Measurements from ENCODE around the gene ABHD16A.

Gene ABHD16A

DNA sequence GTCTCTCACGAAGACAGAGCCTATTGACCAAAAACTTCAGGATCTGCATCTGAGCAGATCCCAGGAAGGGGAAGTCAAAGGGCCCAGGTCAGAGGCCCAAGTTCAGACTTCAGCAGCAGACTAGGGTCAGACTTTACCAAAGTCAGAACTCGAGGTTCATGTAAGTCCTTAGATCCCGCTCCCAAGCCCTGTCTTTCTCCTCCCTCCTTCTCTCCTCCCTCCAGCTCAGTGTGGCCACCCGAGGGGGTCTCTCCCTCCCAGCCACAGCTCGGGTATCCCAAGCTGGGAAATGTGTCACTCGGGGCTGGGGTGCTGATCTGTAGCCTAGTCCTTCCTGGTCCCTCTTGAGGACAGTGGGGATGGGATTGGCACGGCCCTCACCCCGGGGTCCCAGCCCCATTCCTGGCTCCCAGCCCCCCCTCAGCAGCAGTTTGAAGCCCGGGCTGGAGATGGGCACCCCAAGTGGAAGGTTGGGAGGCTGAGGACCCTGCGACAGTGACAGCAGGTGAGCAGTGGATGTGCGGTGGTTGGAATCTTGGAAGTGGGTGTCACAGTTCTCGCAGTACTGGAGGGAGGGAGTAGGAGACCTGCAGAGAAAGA is 40.9 kb downstream of the ABHD16A start:
- no peak for DNase-seq (ENCODE audit: low spot score)

GRCh38 chr6:31661262-31662123 is 41.6 kb downstream of the ABHD16A start:
- no peak for DNase-seq (ENCODE audit: low spot score)

DNA sequence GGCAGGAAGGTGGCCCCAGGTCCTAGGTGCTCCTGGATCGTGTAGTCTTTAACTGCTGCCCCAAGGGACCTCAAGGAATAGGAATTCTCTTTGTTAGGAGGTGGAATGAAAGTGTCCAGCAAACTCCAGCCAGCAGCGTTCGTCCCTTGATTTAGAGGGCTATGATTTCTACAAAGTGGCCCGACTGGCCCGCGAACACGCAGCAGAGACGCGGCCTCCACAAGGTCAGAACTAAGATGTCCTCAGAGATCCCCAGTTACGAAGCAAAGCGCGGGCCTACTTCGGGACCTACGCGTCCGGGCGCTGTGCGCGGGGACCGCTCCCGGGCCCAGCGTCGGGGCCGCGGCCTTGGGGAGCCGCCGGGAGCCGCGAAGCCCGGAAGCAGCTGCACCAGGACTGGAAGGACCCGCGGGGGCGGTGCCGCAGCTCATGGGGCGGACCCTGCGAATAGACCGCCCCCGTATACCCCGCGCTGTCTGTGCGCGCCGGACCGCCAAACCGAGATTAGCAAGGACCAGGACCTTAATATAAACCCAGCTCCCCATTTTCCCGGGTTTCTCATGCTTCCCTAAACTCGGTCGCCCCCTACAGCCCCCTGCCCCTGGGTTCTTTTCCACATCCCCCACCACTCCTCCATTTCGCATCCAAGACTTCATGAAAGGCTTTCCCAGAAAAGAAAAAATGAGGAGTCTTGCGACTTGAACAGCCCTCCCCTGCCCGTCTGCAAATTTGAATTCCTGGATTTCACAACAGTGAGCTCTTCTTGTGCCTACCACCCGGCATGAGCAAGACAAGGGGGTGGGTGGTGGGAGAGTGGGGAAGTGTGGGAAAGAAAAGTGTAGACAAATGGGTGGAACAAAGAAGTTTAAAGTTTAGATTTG is 42.5 kb downstream of the ABHD16A start, which contains the start of gene C6orf47:
Gene C6orf47 (minus strand): TSS at position 398 of the 881 bp plus-strand sequence. CDS start 831 bp downstream, outside the sequence.
- peak; percentile 72 for DNase-seq (ENCODE audit: low spot score)

DNA sequence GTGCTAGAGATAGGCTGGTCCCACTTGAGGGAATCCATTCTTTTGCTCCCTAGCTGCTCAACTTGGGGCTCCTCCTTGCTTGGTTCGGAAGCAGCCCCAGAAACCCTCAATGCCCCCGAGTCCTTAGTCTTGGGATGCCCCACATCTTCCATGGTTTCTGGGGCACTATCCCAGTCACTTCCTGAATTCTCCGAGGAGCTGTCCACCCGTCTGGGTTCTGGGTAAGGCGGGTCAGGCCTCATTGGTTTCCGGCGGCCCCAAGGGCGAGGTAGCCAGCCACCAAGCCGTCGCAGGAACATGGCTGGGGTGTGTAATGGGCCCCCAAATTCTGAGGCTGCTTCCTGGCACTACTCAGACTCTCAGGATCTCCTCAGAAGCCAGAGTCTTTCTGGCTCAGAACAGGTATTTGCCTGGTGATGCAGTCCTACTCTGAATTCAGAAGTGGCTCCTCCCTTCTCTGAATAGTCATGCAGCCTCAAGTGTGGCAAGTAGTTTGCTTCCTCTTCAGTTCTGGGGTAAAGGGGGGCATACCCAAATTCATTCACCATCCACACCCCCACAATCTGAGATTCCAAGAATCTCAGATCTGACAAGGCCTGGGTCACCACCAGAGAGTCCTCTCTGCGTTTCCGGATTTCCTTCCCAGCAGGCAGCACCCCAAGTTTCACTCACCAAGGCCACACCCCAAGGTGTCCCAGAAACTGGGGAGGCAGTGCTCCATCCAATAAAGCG is 43.3 kb downstream of the ABHD16A start:
- DNase-seq (ENCODE audit: low spot score) = peak; percentile 70

GRCh38 chr6:31658983-31659648 is 44.0 kb downstream of the ABHD16A start:
- no peak for DNase-seq (ENCODE audit: low spot score)

DNA sequence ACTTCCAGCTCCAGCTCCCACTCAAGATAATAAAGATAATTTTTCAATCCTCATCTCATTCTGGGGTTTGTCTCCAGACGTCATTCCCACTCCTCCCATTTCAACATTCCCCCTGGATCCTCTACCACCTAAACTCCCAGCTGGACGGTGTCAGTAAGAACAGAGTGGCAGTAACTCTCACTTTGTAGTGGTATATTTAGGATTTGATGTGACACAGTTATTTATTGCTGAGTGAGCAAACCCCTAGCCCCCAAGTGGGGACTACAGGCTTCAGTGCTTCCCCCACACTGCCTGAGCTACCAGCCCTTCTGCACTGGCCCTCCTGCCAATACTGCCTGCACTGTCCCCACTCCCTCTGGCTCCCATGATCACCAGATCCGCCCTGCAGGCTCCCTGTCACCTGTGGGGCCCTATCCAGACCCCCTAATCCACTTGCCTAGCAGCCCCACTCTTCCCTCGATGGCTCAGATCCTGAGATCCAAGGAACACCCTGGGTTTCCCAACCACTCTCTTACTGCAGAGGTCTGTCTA is 44.9 kb downstream of the ABHD16A start:
- DNase-seq (ENCODE audit: low spot score) = no peak

DNA sequence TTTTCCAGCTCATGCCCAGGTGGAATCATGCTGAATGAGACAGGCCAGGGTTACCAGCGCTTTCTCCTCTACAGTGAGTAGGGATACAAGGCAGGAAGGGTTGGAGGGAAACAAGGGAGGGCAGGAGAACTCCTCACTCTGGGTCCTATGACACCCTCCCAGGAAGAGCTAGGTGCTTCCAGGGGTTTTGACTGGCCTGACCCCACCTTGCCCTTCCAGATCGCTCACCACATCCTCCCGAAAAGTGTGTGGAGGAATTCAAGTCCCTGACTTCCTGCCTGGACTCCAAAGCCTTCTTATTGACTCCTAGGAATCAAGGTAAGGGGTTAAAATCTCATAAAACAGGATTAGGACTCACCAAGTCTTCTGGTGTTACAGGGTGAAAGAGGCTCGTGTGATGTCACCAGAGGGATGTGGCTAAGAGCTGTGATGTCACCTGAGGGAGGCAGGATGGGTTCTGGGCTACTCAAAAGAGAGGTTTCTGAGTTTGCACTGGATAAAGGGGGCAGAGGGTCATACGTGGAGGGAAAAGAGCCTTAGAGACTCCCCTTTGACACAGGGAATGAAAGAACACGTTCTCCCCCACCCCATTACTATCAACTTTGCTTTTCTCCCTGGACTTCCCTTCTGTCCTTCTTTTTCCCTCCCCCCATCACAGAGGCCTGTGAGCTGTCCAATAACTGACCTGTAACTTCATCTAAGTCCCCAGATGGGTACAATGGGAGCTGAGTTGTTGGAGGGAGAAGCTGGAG is 45.5 kb downstream of the ABHD16A start:
- peak; percentile 25 for DNase-seq (ENCODE audit: low spot score)

GRCh38 chr6:31655349-31656237 is 47.5 kb downstream of the ABHD16A start, which contains the start of gene APOM:
Gene APOM (plus strand): TSS chr6:31655894. CDS start chr6:31655967, 73 bp downstream.
- DNase-seq (ENCODE audit: low spot score) = no peak

DNA sequence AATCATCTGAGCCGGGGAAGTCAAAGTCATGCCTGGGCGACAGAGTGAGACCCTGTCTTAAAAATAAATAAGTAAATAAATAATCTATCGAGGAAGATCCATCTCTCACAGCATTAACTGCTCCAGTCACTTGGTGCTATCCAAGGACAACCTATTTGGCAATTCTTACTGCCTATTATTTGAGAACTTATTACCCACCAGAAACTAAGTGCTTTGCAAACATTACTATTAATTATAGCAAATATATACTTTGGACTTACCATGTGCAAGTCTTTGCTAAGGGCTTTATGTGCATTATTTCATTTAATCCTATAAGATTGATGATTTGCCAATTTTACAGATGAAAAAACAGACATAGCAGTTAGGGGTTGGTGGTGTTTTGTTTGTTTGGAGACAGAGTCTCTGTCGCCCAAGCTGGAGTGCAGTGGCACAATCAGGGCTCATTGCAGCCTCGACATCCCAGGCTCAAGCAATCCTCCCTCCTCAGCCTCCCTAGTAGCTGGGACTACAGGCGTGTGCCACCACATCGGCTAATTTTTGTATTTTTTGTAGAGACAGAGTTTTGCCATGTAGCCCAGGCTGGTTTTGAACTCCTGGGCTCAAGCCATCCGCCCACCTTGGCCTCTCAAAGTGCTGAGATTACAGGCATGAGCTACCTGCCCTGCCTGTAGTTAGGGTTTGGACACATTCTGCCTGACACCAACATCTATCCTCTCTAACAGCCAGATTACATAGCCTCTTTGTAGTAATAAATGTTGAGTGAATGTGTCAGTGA is 48.4 kb downstream of the ABHD16A start:
- DNase-seq (ENCODE audit: low spot score) = no peak

DNA sequence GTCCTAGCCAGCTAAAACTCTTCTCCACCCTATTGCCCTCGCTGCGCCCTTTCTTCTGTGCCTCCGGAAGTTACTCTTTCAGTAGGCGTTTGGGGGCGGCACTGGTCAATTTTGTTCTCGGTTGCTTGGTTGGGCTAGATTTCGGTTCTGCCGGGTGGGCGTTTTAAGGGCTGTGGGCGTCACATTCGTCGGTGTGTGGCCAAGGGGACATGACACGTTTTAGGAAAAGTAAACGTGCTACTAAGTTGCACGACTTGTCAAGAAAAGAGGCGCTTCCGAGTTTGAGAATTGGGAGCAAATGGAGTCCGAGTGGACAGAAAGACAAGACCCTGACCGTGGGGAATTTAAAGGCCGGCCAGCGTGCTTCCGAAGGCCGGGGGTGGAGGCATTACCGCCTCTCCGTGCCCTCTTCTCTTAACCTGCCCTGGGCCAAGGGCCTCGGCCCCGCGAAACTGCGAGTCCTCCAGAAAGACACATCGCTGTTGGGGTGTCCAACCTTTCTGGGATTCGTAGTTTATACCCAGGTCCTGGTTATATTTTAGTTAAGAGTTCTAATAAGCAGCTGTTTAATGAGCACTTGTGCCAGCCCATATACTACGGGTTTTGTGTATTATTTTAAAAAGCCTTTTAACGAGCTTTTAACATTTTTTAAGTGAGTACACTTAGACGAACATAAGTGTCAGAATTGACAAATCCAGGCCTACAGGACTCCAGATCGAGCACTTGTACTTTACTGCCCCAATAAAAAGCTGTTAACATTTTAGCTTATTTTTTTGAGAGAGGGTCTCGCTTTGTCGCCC is 50.0 kb downstream of the ABHD16A start:
- no peak for DNase-seq (ENCODE audit: low spot score)

DNA sequence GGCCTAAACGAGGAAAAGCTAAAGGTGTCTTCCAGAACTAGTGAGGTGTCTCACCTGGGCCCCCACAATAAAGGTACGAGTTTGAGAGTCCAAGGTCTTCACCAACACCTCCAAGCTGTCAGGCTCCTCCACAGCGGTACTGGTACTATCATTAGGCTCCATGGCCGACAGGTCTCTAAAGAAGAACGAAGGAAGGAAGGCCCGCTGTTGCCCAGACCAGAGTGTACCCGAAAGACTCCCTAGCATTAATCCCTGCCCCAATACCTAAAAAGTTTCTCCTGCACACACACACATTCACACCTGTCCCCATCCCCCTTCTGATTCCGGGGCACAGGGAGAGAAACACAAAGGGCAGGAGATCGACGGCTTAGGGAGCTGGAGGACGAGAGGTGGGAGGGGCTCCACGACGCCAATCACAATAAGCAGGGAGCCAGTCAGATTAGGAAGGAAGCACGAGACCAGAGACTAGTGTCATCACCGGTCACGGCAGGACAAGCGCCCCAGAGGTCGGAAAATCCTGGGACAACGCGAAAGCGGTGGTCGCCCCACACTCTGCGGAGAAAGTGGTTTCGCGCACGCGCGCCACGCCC is 51.4 kb downstream of the ABHD16A start:
- no peak for DNase-seq (ENCODE audit: low spot score)

DNA sequence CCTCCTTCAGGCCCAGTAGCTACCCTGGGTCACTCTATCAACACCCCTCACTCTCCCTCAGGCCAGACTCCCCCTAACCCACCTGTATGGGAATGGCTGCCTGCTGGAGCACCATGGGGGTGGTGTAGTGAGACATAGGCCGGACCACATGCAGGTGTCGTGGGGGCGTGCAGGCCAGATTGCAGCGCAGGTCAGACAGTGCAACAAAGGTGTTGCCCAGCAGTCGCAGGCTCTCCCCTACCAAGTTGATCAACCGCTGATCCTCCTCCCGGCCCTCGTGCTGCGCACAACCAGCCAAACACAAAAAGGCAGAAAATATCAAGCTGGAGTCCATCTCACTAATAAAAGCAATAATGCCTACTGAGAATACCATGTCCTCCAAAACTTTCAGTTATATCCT is 57.8 kb downstream of the ABHD16A start:
- DNase-seq (ENCODE audit: low spot score) = no peak

DNA sequence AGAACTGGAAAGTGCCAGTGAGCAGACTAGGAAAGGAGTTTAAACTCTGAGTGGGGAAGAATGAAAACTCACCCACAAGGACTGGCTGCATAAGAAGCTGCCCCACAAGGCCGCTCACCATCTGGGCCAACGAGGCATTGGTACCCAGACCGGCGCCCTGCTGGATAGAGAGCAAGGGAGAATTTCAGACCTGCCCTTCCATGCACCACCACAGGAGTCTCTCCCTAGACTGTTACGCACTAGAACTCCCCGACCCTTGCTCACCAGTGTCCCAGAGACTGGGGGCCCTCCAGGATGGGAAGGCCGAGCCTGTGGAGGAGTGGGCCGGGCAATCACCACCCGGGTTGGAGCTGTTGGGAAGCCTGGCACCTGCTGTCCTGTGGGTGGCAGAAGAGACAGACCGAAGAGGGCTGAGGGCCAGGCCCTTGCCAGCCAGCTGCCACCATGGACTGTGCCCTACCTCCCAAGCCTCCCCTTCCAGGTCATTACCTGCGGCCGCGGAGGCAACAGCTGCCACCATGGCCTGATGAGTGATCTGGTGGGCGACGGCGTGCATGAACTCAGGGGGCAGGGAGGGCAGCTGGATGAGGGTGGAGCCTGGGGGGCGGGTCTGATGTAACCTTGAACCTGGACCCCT is 59.2 kb downstream of the ABHD16A start:
- DNase-seq (ENCODE audit: low spot score) = no peak

DNA sequence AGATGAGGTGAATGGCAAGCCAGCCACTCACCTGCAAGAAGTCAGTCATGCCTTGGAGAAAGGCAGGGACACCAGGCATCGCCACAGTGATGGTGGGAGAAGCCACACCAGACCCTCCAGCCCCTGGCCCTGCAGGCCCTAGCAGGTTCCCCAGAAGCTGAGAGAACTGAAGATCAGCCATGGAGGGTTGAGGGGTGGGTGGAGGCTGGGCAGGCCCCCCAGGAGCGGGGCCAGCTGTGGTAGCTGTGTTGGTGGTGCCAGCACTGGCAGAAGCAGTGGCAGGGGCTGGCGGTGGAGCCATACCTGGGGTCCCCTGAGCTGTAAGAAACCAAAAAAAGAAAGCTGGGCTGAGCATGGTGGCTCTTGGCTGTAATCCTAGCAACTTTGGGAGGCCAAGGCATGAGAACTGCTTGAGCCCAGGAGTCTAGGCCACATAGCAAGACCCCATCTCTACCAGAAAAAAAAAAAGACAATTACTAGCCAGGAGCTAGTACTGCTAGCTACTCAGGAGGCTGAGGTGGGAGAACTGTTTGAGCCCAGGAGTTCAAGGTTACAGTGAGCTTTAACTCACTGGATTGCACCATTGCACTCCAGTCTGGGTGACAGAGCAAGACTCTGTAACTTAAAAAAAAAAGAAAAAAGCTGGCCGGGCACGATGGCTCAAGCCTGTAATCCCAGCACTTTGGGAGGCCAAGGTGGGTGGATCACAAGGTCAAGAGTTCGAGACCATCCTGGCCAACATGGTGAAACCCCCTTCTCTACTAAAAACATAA is 60.1 kb downstream of the ABHD16A start:
- DNase-seq (ENCODE audit: low spot score) = no peak

DNA sequence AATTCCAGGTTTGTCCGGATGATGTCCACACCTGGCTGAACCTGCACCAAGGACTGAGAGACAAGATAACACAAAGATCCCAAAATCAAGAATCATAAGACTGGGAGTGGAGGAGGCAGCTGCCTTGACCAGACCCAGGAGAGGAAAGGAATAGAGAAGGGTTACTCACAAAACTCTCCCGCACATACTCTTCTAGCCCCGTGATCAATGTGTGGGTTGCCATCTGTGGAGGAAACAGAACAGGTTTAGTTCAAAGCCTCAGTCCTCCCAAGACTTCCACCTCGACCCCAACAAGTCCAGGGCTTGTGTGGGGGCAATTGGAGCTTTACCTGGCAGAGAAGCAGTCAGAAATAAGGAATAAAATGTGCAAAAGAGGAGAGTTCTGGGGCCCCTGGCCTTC is 61.8 kb downstream of the ABHD16A start:
- no peak for DNase-seq (ENCODE audit: low spot score)

GRCh38 chr6:31640612-31641011 is 62.5 kb downstream of the ABHD16A start:
- DNase-seq (ENCODE audit: low spot score) = no peak
